Type B pancreatic cell (in vitro differentiated cells): ENCODE measurements around the gene WDR64. TPM values are rescaled to one million over a fixed set of nuclear protein-coding genes. Genes with fewer than 3 reads are reported as not detected.

Experiments used
- DNase-seq: peaks from one replicate; pipeline ENCODE4 v3.0.0; 2021; ENCODE audit warnings: mixed read lengths; ENCODE audit not compliant: unreplicated experiment; ENCODE audit errors: extremely low spot score
- H3K27ac Mint-ChIP-seq: 2 replicates; pipeline ENCODE4 v1.8.0; 2021; ENCODE audit warnings: mild to moderate bottlenecking, mixed read lengths
- H3K27me3 Mint-ChIP-seq: 2 replicates; pipeline ENCODE4 v1.8.0; 2021; ENCODE audit warnings: mixed read lengths
- H3K36me3 Mint-ChIP-seq: 2 replicates; pipeline ENCODE4 v1.8.0; 2021; ENCODE audit warnings: mixed read lengths
- H3K4me1 Mint-ChIP-seq: one replicate; pipeline ENCODE4 v1.8.0; 2021; ENCODE audit warnings: mixed read lengths; ENCODE audit not compliant: unreplicated experiment
- H3K4me3 Mint-ChIP-seq: 2 replicates; pipeline ENCODE4 v1.8.0; 2021; ENCODE audit warnings: mild to moderate bottlenecking, mixed read lengths
- H3K9me3 Mint-ChIP-seq: 2 replicates; pipeline ENCODE4 v1.8.0; 2021; ENCODE audit warnings: mixed read lengths
- CTCF ChIP-seq: fragments of 200-600 bp; sonication (generic); conservative IDR thresholded peaks from 2 replicates; pipeline ENCODE4 v1.5.0; 2021; ENCODE audit warnings: antibody characterized with exemption, mild to moderate bottlenecking
- total RNA-seq: library from RNA; stranded (reverse); gene quantifications from 2 replicates; pipeline ENCODE4 v1.2.1, GENCODE V29; 2021; ENCODE audit warnings: low replicate concordance

Gene WDR64
- total RNA-seq, 1 donor from 2014 or later, result not detected

- H3K4me3 Mint-ChIP-seq, result no peak overlapping the region
- no peaks in the 10 kb centered on the region for H3K4me1 Mint-ChIP-seq
- no peak for DNase-seq
- H3K27ac Mint-ChIP-seq, result no peak overlapping the region
- H3K9me3 Mint-ChIP-seq, result no peaks in the 10 kb centered on the region
- no peak for TF ChIP-seq CTCF
- peaks cover 4% of the 10 kb centered on the region for H3K27me3 Mint-ChIP-seq
- no peaks in the 10 kb centered on the region for H3K36me3 Mint-ChIP-seq
Observed at GRCh38 chr1:241682921-241683320, 30.8 kb downstream of the WDR64 start.

DNA sequence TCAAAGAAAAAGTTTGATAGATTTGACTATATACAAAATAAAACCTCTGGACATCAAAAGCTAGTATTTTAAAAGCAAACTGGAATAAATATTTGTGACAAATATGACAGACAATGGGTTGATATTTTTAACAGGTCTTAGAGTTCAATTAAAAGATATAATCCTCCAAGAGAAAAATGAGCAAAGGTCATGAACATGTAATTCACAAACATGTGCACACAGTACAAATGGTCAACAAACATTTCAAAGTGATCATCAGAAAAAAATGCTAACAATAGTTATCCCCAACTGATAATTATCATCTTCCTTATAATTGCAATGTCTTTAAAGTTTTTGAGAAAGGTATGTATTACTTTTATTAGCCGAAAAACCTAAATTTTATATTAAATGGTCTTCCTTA lies 32.0 kb downstream of the WDR64 start:
- no peak overlapping the region for H3K27ac Mint-ChIP-seq
- TF ChIP-seq CTCF, result no peak
- no peak overlapping the region for H3K4me3 Mint-ChIP-seq
- no peaks in the 10 kb centered on the region for H3K9me3 Mint-ChIP-seq
- H3K36me3 Mint-ChIP-seq, result no peaks in the 10 kb centered on the region
- no peaks in the 10 kb centered on the region for H3K4me1 Mint-ChIP-seq
- peaks cover 4% of the 10 kb centered on the region for H3K27me3 Mint-ChIP-seq
- DNase-seq, result no peak

GRCh38 chr1:241688940-241689368 lies 36.9 kb downstream of the WDR64 start:
- H3K4me3 Mint-ChIP-seq, result no peak overlapping the region
- no peak for TF ChIP-seq CTCF
- H3K36me3 Mint-ChIP-seq, result no peaks in the 10 kb centered on the region
- H3K4me1 Mint-ChIP-seq, result no peaks in the 10 kb centered on the region
- no peaks in the 10 kb centered on the region for H3K27me3 Mint-ChIP-seq
- no peak for DNase-seq
- H3K9me3 Mint-ChIP-seq, result no peaks in the 10 kb centered on the region
- H3K27ac Mint-ChIP-seq, result peak overlapping the region; percentile 69

DNA sequence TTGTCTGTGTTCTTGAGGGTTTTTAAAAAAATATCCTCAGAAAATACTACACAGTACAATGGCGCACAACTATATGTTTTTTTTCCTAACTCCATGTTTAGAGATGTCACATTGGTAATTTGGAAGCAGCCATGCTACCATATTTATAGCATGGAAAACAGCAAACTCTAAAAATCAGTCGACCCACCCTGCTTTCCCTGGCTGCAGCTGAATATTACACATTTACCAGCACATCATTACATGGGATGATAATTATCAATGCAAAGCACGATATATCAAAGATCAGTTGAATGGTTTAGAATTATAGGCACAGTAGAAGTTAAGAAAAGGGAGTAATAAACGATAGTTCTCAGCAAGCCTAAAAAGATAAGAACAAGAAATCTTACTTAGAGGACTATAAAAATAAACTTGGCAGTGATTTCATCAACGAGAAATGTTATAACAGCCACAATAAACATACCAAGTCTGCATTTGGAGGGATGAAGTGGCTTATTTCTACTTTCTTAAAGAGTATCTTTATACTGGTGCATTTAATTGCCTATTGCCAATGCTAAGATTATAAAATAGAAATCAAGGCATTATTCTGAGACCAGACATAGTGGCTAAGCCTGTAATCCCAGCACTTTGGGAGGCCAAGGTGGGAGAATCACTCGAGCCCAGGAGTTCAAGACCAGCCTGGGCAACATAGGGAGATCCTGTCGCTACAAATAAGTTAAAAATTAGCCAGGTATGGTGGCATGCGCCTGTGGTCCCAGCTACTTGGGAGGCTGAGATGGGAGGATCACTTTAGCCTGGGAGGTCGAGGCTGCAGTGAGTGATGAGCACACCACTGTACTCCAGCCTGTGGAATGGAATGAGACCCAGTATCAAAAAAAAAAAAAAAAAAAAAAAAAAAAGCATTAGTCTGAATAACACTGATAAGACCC lies 43.4 kb downstream of the WDR64 start:
- TF ChIP-seq CTCF, result no peak
- Mint-ChIP-seq H3K4me3 (no peak overlapping the region), H3K9me3 (no peaks in the 10 kb centered on the region), H3K4me1 (no peaks in the 10 kb centered on the region), H3K27ac (no peak overlapping the region), H3K27me3 (no peaks in the 10 kb centered on the region), H3K36me3 (no peaks in the 10 kb centered on the region)
- DNase-seq, result no peak

GRCh38 chr1:241696172-241696814 lies 44.2 kb downstream of the WDR64 start:
- Mint-ChIP-seq H3K4me1 (no peaks in the 10 kb centered on the region), H3K4me3 (no peak overlapping the region), H3K27me3 (no peaks in the 10 kb centered on the region), H3K9me3 (no peaks in the 10 kb centered on the region), H3K36me3 (no peaks in the 10 kb centered on the region), H3K27ac (no peak overlapping the region)
- TF ChIP-seq CTCF, result no peak
- DNase-seq, result no peak
